ENCODE data around the gene ACSL5.
A peak's percentile ranks its signal among the peaks of the same experiment; 100 is the strongest.
"Not testable (repeated sequence)": the region's sequence is repeated elsewhere in the genome, so short reads cannot be mapped to it uniquely, and the experiment has no call there.

ACSL5 gene

GRCh38 chr10:112383325-112383724, 9.4 kb downstream of the ACSL5 start:
- H3K4me3 ChIP-seq (replicated peaks in 1 of 2; ENCODE audit: low read depth in 2 of 2, low read length in 2 of 2) = no peak overlapping the region
- no peak for TF ChIP-seq CTCF (IDR thresholded peaks at IDR 0.05; ENCODE audit: low read depth, low read length)
- DNase-seq (ENCODE audit: low read depth in 2 of 2) = peak; percentile 53 to 78

GRCh38 chr10:112384141-112384540, 10.2 kb downstream of the ACSL5 start:
- no peak overlapping the region for H3K4me3 ChIP-seq (replicated peaks in 1 of 2; ENCODE audit: low read depth in 2 of 2, low read length in 2 of 2)
- no peak for TF ChIP-seq CTCF (IDR thresholded peaks at IDR 0.05; ENCODE audit: low read depth, low read length)
- no peak for DNase-seq (ENCODE audit: low read depth in 2 of 2)

DNA sequence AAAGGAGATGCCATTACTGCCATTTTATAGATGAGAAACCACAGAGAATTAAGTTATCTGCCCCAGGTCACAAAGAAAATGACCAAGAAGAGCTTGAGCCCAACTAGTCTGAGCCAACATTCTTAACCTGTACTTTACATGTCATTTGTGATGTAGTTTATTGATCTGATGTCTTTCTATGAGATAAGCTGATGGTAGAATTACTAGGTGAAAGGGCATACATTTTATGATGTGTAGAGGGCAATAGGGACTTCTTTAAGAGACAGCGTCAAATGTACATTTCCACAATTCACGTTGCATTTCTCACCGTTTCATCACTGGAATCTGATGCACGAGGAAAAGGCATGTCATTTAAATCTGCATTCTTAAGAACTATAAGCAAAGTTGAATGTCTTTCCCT, 11.3 kb downstream of the ACSL5 start:
- no peak for DNase-seq (ENCODE audit: low read depth in 2 of 2)
- H3K4me3 ChIP-seq (replicated peaks in 1 of 2; ENCODE audit: low read depth in 2 of 2, low read length in 2 of 2) = no peak overlapping the region
- no peak for TF ChIP-seq CTCF (IDR thresholded peaks at IDR 0.05; ENCODE audit: low read depth, low read length)

- not testable (repeated sequence) for DNase-seq (ENCODE audit: low read depth in 2 of 2); H3K4me3 ChIP-seq (replicated peaks in 1 of 2; ENCODE audit: low read depth in 2 of 2, low read length in 2 of 2)
Measured at GRCh38 chr10:112388056-112388455, 14.1 kb downstream of the ACSL5 start.

GRCh38 chr10:112388548-112388947, 14.6 kb downstream of the ACSL5 start:
- no peak for TF ChIP-seq CTCF (IDR thresholded peaks at IDR 0.05; ENCODE audit: low read depth, low read length)
- H3K4me3 ChIP-seq (replicated peaks in 1 of 2; ENCODE audit: low read depth in 2 of 2, low read length in 2 of 2) = no peak overlapping the region
- no peak for DNase-seq (ENCODE audit: low read depth in 2 of 2)

GRCh38 chr10:112389271-112389822, 15.4 kb downstream of the ACSL5 start:
- TF ChIP-seq CTCF (IDR thresholded peaks at IDR 0.05; ENCODE audit: low read depth, low read length) = no peak
- peak; percentile 64 to 85 for DNase-seq (ENCODE audit: low read depth in 2 of 2)
- no peak overlapping the region for H3K4me3 ChIP-seq (replicated peaks in 1 of 2; ENCODE audit: low read depth in 2 of 2, low read length in 2 of 2)

GRCh38 chr10:112390125-112390703, 16.3 kb downstream of the ACSL5 start:
- TF ChIP-seq CTCF (IDR thresholded peaks at IDR 0.05; ENCODE audit: low read depth, low read length) = no peak
- no peak overlapping the region for H3K4me3 ChIP-seq (replicated peaks in 1 of 2; ENCODE audit: low read depth in 2 of 2, low read length in 2 of 2)
- no peak for DNase-seq (ENCODE audit: low read depth in 2 of 2)
